ENCODE data around the gene CPT1B.

The CPT1B gene

GRCh38 chr22:50585781-50586180, 7.6 kb upstream of the CPT1B start:
- no peak for DNase-seq (ENCODE audit: low spot score)

GRCh38 chr22:50585238-50585637, 7.0 kb upstream of the CPT1B start:
- DNase-seq (ENCODE audit: low spot score) = no peak

- no peak for DNase-seq (ENCODE audit: low spot score)
These were observed 6.2 kb upstream of the CPT1B start for GRCh38 chr22:50584106-50585096.

GRCh38 chr22:50583294-50583861, 5.2 kb upstream of the CPT1B start:
- DNase-seq (ENCODE audit: low spot score) = no peak

- peak; percentile 98 for DNase-seq (ENCODE audit: low spot score)
These were observed 4.5 kb upstream of the CPT1B start, which contains the start of gene CHKB for GRCh38 chr22:50582493-50583293. Gene CHKB, minus strand, starts transcription at chr22:50582849. Its CDS starts 68 bp downstream, at chr22:50582781.

GRCh38 chr22:50581950-50582492, 3.8 kb upstream of the CPT1B start:
- peak; percentile 25 for DNase-seq (ENCODE audit: low spot score)

- DNase-seq (ENCODE audit: low spot score) = no peak
These were observed 3.1 kb upstream of the CPT1B start for GRCh38 chr22:50581031-50581949.

- DNase-seq (ENCODE audit: low spot score) = no peak
These were observed 1.5 kb upstream of the CPT1B start for GRCh38 chr22:50579752-50580151.

- DNase-seq (ENCODE audit: low spot score) = no peak
These were observed 616 bp upstream of the CPT1B start for GRCh38 chr22:50578776-50579310.

GRCh38 chr22:50577697-50577986, 585 bp downstream of the CPT1B start:
- no peak for DNase-seq (ENCODE audit: low spot score)

- no peak for DNase-seq (ENCODE audit: low spot score)
These were observed 1.2 kb downstream of the CPT1B start for GRCh38 chr22:50576806-50577696.

- DNase-seq (ENCODE audit: low spot score) = no peak
These were observed 2.2 kb downstream of the CPT1B start for GRCh38 chr22:50576070-50576469.

- DNase-seq (ENCODE audit: low spot score) = no peak
These were observed 2.7 kb downstream of the CPT1B start for GRCh38 chr22:50575426-50575941.

GRCh38 chr22:50574383-50574755, 3.9 kb downstream of the CPT1B start:
- DNase-seq (ENCODE audit: low spot score) = no peak

GRCh38 chr22:50573491-50574382, 4.5 kb downstream of the CPT1B start:
- DNase-seq (ENCODE audit: low spot score) = no peak

- no peak for DNase-seq (ENCODE audit: low spot score)
These were observed 5.3 kb downstream of the CPT1B start for GRCh38 chr22:50572965-50573364.

GRCh38 chr22:50571264-50572175, 6.7 kb downstream of the CPT1B start:
- no peak for DNase-seq (ENCODE audit: low spot score)

GRCh38 chr22:50570861-50571260, 7.4 kb downstream of the CPT1B start:
- DNase-seq (ENCODE audit: low spot score) = no peak
